Parathyroid adenoma (tissue), 2 donors: ENCODE measurements around the gene LGALS16.

Source experiments
- H2AFZ ChIP-seq: fragments of 300-600 bp; sonication (generic); one replicate; pipeline ENCODE4 v1.7.0; 2017; ENCODE audit warnings: antibody characterized with exemption, mild to moderate bottlenecking
- H3K27ac ChIP-seq: fragments of 300-600 bp; sonication (generic); one replicate; pipeline ENCODE4 v1.7.0; 2017
- H3K27me3 ChIP-seq: fragments of 300-600 bp; sonication (generic); one replicate; pipeline ENCODE4 v1.7.0; 2017; ENCODE audit warnings: low read length; ENCODE audit not compliant: control insufficient read depth, insufficient read depth
- H3K36me3 ChIP-seq: fragments of 300-600 bp; sonication (generic); one replicate; pipeline ENCODE4 v1.7.0; 2017; ENCODE audit warnings: low read length; ENCODE audit not compliant: control insufficient read depth, insufficient read depth
- H3K4me1 ChIP-seq: fragments of 300-600 bp; sonication (generic); one replicate; pipeline ENCODE4 v1.7.0; 2017; ENCODE audit warnings: control low read depth
- H3K4me2 ChIP-seq: fragments of 300-600 bp; sonication (generic); one replicate; pipeline ENCODE4 v1.7.0; 2017; ENCODE audit warnings: low read length
- H3K4me3 ChIP-seq: fragments of 300-600 bp; sonication (generic); one replicate; pipeline ENCODE4 v1.7.0; 2017; ENCODE audit warnings: low read depth, low read length
- H3K79me2 ChIP-seq: fragments of 300-600 bp; sonication (generic); one replicate; pipeline ENCODE4 v1.7.0; 2017; ENCODE audit warnings: control low read depth
- H3K9ac ChIP-seq: fragments of 300-600 bp; sonication (generic); one replicate; pipeline ENCODE4 v1.7.0; 2017; ENCODE audit warnings: mild to moderate bottlenecking
- H3K9me3 ChIP-seq: fragments of 300-600 bp; sonication (generic); one replicate; pipeline ENCODE4 v1.7.0; 2017; ENCODE audit warnings: low read length; ENCODE audit not compliant: control insufficient read depth
- TF ChIP-seq, protein P1 (sequence below): fragments of 300-600 bp; sonication (generic); IDR thresholded peaks from one replicate; pipeline ENCODE4 v1.7.0; 2017; ENCODE audit warnings: antibody characterized with exemption, mild to moderate bottlenecking
- donor health status: primary hyperparathyroidism.

Gene LGALS16

GRCh38 chr19:39692166-39692565, 36.5 kb downstream of the LGALS16 start:
- Histone ChIP-seq H3K27ac (no peak overlapping the region), H3K9me3 (no peaks in the 10 kb centered on the region), H3K36me3 (no peaks in the 10 kb centered on the region), H2AFZ (no peak overlapping the region), H3K4me2 (no peak overlapping the region), H3K4me3 (no peak overlapping the region), H3K4me1 (no peaks in the 10 kb centered on the region), H3K27me3 (no peaks in the 10 kb centered on the region), H3K79me2 (no peaks in the 10 kb centered on the region), H3K9ac (no peak overlapping the region)
- TF ChIP-seq, protein P1, sequence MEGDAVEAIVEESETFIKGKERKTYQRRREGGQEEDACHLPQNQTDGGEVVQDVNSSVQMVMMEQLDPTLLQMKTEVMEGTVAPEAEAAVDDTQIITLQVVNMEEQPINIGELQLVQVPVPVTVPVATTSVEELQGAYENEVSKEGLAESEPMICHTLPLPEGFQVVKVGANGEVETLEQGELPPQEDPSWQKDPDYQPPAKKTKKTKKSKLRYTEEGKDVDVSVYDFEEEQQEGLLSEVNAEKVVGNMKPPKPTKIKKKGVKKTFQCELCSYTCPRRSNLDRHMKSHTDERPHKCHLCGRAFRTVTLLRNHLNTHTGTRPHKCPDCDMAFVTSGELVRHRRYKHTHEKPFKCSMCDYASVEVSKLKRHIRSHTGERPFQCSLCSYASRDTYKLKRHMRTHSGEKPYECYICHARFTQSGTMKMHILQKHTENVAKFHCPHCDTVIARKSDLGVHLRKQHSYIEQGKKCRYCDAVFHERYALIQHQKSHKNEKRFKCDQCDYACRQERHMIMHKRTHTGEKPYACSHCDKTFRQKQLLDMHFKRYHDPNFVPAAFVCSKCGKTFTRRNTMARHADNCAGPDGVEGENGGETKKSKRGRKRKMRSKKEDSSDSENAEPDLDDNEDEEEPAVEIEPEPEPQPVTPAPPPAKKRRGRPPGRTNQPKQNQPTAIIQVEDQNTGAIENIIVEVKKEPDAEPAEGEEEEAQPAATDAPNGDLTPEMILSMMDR, result no peak

DNA sequence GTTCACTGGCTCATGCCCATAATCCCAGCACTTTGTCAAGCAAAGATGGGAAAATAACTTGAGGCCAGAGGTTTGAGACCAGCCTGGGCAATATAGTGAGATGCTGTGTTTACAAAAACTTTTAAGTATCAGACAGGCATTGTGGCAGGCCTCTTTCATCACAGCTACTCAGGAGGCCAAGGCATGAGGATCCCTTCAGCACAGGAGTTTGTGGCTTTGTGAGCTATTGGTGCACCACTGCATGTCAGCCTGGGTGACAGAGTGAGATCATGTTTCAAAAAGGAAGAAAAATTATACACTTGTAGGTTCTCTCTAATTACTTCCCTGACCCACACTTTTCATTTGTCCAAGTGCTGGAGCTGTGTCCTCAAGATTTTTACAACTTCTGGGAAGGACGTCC, 37.1 kb downstream of the LGALS16 start:
- Histone ChIP-seq H3K9me3 (no peaks in the 10 kb centered on the region), H3K27me3 (no peaks in the 10 kb centered on the region), H3K79me2 (no peaks in the 10 kb centered on the region), H3K27ac (no peak overlapping the region), H2AFZ (no peak overlapping the region), H3K4me3 (no peak overlapping the region), H3K4me1 (no peaks in the 10 kb centered on the region), H3K4me2 (no peak overlapping the region), H3K9ac (no peak overlapping the region), H3K36me3 (no peaks in the 10 kb centered on the region)
- TF ChIP-seq, protein P1, result no peak

DNA sequence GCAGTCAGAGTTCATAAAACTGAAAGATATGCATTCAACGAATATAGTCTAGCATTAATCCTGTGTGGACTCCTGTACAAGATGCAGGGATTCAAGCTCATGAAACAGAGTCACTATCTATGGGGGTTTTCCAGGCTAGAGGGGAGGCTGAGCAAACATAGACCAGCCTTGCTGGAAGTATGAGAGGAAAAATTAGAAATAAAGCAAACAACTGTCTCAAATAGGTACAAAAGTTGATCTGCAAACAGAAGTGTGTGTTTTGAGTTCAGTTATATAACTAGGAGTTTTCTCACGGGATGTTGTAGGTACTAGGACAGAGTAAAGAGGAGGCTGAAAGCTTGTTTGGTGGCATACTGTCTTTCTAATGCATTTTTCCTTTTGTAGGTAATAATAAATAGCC, 40.0 kb downstream of the LGALS16 start:
- H3K9me3 ChIP-seq, result no peaks in the 10 kb centered on the region
- no peaks in the 10 kb centered on the region for H3K4me1 ChIP-seq
- H3K9ac ChIP-seq, result no peak overlapping the region
- no peak overlapping the region for H3K4me3 ChIP-seq
- H3K27ac ChIP-seq, result no peak overlapping the region
- no peaks in the 10 kb centered on the region for H3K79me2 ChIP-seq
- TF ChIP-seq, protein P1, result no peak
- H3K27me3 ChIP-seq, result no peaks in the 10 kb centered on the region
- no peaks in the 10 kb centered on the region for H3K36me3 ChIP-seq
- H3K4me2 ChIP-seq, result no peak overlapping the region
- H2AFZ ChIP-seq, result no peak overlapping the region

GRCh38 chr19:39696387-39696786, 40.7 kb downstream of the LGALS16 start:
- TF ChIP-seq, protein P1, result no peak

GRCh38 chr19:39698535-39698934, 42.8 kb downstream of the LGALS16 start:
- Histone ChIP-seq H3K27me3 (no peaks in the 10 kb centered on the region), H3K36me3 (no peaks in the 10 kb centered on the region), H3K4me2 (no peak overlapping the region), H3K27ac (no peak overlapping the region), H3K4me3 (no peak overlapping the region), H3K4me1 (no peaks in the 10 kb centered on the region), H2AFZ (no peak overlapping the region), H3K79me2 (no peaks in the 10 kb centered on the region), H3K9ac (no peak overlapping the region), H3K9me3 (no peaks in the 10 kb centered on the region)
- TF ChIP-seq, protein P1, result no peak

More at GRCh38 chr19:39696387-39696786, 40.7 kb downstream of the LGALS16 start:
- no peak overlapping the region for H2AFZ ChIP-seq
- H3K36me3 ChIP-seq, result no peaks in the 10 kb centered on the region
- H3K4me1 ChIP-seq, result no peaks in the 10 kb centered on the region
- no peaks in the 10 kb centered on the region for H3K79me2 ChIP-seq
- H3K4me2 ChIP-seq, result no peak overlapping the region
- H3K27me3 ChIP-seq, result no peaks in the 10 kb centered on the region
- no peak overlapping the region for H3K9ac ChIP-seq
- no peaks in the 10 kb centered on the region for H3K9me3 ChIP-seq
- H3K27ac ChIP-seq, result no peak overlapping the region
- no peak overlapping the region for H3K4me3 ChIP-seq
